ENCODE measurements around the gene ZNF219.

The ZNF219 gene

DNA sequence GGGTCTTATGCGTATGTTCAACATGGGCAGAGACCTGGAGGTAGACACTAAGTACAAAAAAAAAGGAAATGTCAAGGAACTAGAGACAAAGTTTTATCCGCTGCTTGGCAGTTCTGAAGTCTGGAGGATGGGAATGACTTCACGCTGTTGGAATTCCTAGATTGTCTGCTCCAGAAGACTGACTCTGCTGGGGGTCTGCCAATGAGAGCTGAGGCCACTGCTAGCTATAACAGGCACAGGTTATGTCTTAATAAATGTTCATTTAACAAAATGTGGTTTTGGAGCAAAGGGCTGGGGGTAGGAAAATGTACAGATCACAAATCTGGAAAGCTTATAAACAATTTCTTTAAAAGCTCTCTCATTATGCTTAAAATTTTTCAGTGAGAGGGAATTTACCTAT, 35.0 kb downstream of the ZNF219 start:
- Histone ChIP-seq H3K36me3 (ENCODE audit: control insufficient read depth, insufficient read depth, low read length) (no peaks in the 10 kb centered on the region), H3K4me3 (ENCODE audit: low read depth, low read length) (no peak overlapping the region), H3K9ac (no peak overlapping the region), H3K4me1 (peaks cover 3% of the 10 kb centered on the region), H2AFZ (no peak overlapping the region), H3K4me2 (ENCODE audit: low read length) (no peak overlapping the region), H3K9me3 (ENCODE audit: control insufficient read depth, low read length) (no peaks in the 10 kb centered on the region), H3K27ac (no peak overlapping the region), H3K27me3 (ENCODE audit: control insufficient read depth, insufficient read depth, low read length) (no peaks in the 10 kb centered on the region), H3K79me2 (no peaks in the 10 kb centered on the region)
- TF ChIP-seq, protein P1, sequence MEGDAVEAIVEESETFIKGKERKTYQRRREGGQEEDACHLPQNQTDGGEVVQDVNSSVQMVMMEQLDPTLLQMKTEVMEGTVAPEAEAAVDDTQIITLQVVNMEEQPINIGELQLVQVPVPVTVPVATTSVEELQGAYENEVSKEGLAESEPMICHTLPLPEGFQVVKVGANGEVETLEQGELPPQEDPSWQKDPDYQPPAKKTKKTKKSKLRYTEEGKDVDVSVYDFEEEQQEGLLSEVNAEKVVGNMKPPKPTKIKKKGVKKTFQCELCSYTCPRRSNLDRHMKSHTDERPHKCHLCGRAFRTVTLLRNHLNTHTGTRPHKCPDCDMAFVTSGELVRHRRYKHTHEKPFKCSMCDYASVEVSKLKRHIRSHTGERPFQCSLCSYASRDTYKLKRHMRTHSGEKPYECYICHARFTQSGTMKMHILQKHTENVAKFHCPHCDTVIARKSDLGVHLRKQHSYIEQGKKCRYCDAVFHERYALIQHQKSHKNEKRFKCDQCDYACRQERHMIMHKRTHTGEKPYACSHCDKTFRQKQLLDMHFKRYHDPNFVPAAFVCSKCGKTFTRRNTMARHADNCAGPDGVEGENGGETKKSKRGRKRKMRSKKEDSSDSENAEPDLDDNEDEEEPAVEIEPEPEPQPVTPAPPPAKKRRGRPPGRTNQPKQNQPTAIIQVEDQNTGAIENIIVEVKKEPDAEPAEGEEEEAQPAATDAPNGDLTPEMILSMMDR (IDR thresholded peaks at IDR 0.05): no peak

DNA sequence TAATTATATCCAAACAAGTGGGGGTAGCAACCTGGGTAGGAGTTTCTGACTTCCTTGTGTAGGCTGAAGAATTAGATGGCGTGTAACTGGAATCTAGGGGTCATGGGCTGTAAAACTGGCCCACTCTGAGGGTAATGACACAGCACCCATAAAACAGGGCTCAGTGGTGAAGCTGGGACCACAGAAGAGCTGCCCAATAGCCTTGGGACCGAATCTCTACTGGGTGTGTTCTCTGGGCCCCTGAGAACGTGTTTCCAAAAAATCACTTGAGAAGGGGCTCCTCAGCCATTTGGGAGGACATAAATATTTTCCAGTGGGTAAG, 37.1 kb downstream of the ZNF219 start:
- H3K27ac ChIP-seq: no peak overlapping the region
- H3K79me2 ChIP-seq: no peaks in the 10 kb centered on the region
- H3K9me3 ChIP-seq (ENCODE audit: control insufficient read depth, low read length): no peaks in the 10 kb centered on the region
- no peak overlapping the region for H3K4me3 ChIP-seq (ENCODE audit: low read depth, low read length)
- no peak overlapping the region for H2AFZ ChIP-seq
- H3K4me1 ChIP-seq: no peaks in the 10 kb centered on the region
- no peaks in the 10 kb centered on the region for H3K27me3 ChIP-seq (ENCODE audit: control insufficient read depth, insufficient read depth, low read length)
- no peaks in the 10 kb centered on the region for H3K36me3 ChIP-seq (ENCODE audit: control insufficient read depth, insufficient read depth, low read length)
- no peak overlapping the region for H3K4me2 ChIP-seq (ENCODE audit: low read length)
- TF ChIP-seq, protein P1 (IDR thresholded peaks at IDR 0.05): no peak
- H3K9ac ChIP-seq: no peak overlapping the region

DNA sequence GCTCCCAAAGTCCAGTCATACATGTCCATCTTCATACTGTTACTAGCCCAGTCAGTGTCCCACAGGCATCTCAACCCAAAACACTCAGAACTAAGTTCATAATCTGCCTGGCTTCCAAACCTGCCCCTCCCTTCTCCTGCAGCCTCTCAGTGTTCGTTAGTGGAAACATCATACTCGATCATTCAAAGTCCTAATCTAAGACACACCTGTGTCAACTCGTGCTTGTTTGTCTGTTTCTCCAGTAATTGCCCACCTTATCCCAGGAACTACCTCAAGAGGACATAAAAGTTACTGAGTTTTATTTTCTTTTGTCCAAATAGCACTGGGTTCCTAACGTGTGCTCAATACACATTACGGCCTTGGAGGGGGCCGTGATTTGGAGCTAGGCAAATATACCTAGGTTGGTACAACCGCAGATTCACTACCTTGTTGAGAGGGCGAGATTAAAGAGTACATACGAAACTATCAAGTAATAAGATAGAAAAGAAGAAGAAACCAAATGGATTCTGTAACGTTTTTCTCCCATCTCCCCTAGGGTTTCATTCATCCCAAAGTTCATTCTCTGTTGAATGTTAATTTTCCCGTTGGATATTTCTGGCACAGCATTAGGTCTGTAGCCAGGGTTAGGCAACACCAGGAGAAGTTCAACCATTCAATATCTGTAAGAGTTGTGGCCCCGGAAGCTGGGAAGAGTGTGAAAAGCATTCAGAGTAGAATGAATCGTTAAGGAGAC, 37.7 kb downstream of the ZNF219 start:
- H3K27ac ChIP-seq: no peak overlapping the region
- H3K36me3 ChIP-seq (ENCODE audit: control insufficient read depth, insufficient read depth, low read length): no peaks in the 10 kb centered on the region

DNA sequence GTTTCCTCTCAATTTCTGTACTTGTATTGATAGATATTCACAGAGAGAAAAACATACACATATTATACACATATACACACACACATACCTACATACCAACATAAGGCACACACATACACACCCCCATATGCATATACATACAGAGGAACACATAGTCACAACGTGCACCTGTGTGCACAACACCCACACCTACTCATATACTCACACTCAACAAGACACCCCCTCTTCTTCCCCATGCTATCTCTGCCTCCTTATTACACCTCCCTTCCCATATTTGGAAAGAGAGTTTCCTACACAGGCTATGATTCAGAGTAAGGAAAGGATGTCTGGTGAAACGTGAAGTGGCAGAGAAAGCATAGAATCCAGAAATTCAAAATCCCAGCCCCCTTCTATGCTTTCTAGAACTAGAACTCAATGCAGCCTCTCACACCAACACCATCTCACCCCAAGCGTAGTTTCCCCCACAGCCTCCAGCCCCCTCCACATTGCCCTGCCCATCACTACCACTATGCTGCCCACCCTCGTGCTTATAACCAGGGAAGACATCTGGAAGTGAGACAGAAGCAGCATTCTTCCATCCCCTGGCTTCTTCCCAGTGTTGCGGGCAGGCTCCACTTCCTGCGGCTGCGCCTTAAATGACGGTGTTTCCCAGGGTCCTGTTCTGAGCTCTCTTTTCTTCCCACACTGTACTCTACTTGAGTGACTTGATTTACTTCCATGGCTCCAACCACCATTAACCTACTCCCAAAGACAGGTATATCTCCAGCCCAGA, 38.4 kb downstream of the ZNF219 start:
- Histone ChIP-seq H3K27ac (no peak overlapping the region), H2AFZ (no peak overlapping the region), H3K4me3 (ENCODE audit: low read depth, low read length) (no peak overlapping the region), H3K36me3 (ENCODE audit: control insufficient read depth, insufficient read depth, low read length) (no peaks in the 10 kb centered on the region), H3K27me3 (ENCODE audit: control insufficient read depth, insufficient read depth, low read length) (no peaks in the 10 kb centered on the region), H3K9me3 (ENCODE audit: control insufficient read depth, low read length) (no peaks in the 10 kb centered on the region), H3K4me1 (no peaks in the 10 kb centered on the region), H3K4me2 (ENCODE audit: low read length) (no peak overlapping the region), H3K9ac (no peak overlapping the region), H3K79me2 (no peaks in the 10 kb centered on the region)
- TF ChIP-seq, protein P1 (IDR thresholded peaks at IDR 0.05): no peak

More for the DNA sequence above, 37.7 kb downstream of the ZNF219 start:
- Histone ChIP-seq H2AFZ (no peak overlapping the region), H3K79me2 (no peaks in the 10 kb centered on the region), H3K9ac (no peak overlapping the region), H3K4me2 (ENCODE audit: low read length) (no peak overlapping the region), H3K4me1 (no peaks in the 10 kb centered on the region), H3K27me3 (ENCODE audit: control insufficient read depth, insufficient read depth, low read length) (no peaks in the 10 kb centered on the region), H3K4me3 (ENCODE audit: low read depth, low read length) (no peak overlapping the region), H3K9me3 (ENCODE audit: control insufficient read depth, low read length) (no peaks in the 10 kb centered on the region)
- TF ChIP-seq, protein P1 (IDR thresholded peaks at IDR 0.05): no peak
